SK-N-SH (cell line): Measurements from ENCODE around the gene UBL4B. TPM values are rescaled to one million over a fixed set of nuclear protein-coding genes. Genes with fewer than 3 reads are reported as not detected.

ENCODE experiments used
- CTCF ChIA-PET: fragments of 300-600, 350-600 bp; formaldehyde crosslinking; extraction: SDS; loops from one replicate; lab custom pipeline; 2021; lab: Yijun Ruan, JAX
- POLR2A ChIA-PET: fragments of 350-600 bp; sonication (Branson Sonifier 250); formaldehyde crosslinking; extraction: SDS; loops from one replicate; lab custom pipeline; 2020; ENCODE audit warnings: antibody characterized with exemption, inconsistent platforms; lab: Yijun Ruan, JAX
- DNase-seq: peaks from one replicate; pipeline ENCODE4 v3.0.0; 2012
- H2AFZ ChIP-seq: fragments of 200-600 bp; sonication (generic); 2 replicates; pipeline ENCODE4 v1.8.1; 2016; ENCODE audit warnings: antibody characterized with exemption, mild to moderate bottlenecking, low read depth
- H3F3A ChIP-seq: fragments of 200-600 bp; sonication (generic); replicated peaks from 2 replicates; pipeline ENCODE3; 2016; ENCODE audit warnings: antibody characterized with exemption, mild to moderate bottlenecking; ENCODE audit not compliant: insufficient read depth
- H3K27ac ChIP-seq, 2 experiments: fragments of 200-500 bp in 1 of 2; fragments of 200-600 bp in 1 of 2; sonication (Bioruptor generic) in 1 of 2; sonication (generic), shearing (Covaris generic) in 1 of 2; 2 replicates each; pipeline versions ENCODE4 v1.5.1 to v1.6.1; 2014 to 2016; ENCODE audit warnings: low read depth in 2 of 2, inconsistent platforms in 1 of 2, low read length in 1 of 2, mild to moderate bottlenecking in 1 of 2, mixed read lengths in 1 of 2
- H3K27me3 ChIP-seq: fragments of 200-600 bp; sonication (generic), shearing (Covaris generic); 2 replicates; pipeline ENCODE4 v1.6.1; 2016; ENCODE audit warnings: mixed run types; ENCODE audit not compliant: insufficient read depth
- H3K36me3 ChIP-seq, 2 experiments: fragments of 200-500 bp in 1 of 2; fragments of 200-600 bp in 1 of 2; sonication (Bioruptor generic) in 1 of 2; sonication (generic) in 1 of 2; replicated peaks in 1 of 2; 2 replicates each; pipeline versions ENCODE3 to v1.5.1; 2014 to 2016; ENCODE audit warnings: low read length in 1 of 2, mild to moderate bottlenecking in 1 of 2; ENCODE audit not compliant: insufficient read depth in 2 of 2, control insufficient read depth in 1 of 2
- H3K4me1 ChIP-seq, 2 experiments: fragments of 200-500 bp in 1 of 2; fragments of 200-600 bp in 1 of 2; sonication (Bioruptor generic) in 1 of 2; sonication (generic), shearing (Covaris generic) in 1 of 2; 2 replicates each; pipeline versions ENCODE4 v1.5.1 to v1.6.1; 2014 to 2016; ENCODE audit warnings: low read depth in 1 of 2, low read length in 1 of 2, mixed run types in 1 of 2; ENCODE audit not compliant: insufficient read depth in 2 of 2, control insufficient read depth in 1 of 2
- H3K4me2 ChIP-seq: fragments of 200-600 bp; sonication (generic), shearing (Covaris generic); 2 replicates; pipeline ENCODE4 v1.6.1; 2017; ENCODE audit warnings: mixed run types
- H3K4me3 ChIP-seq, 2 experiments: fragments of 200-500 bp in 1 of 2; fragments of 200-600 bp in 1 of 2; sonication (Bioruptor generic) in 1 of 2; sonication (generic), shearing (Covaris generic) in 1 of 2; 2 replicates each; pipeline versions ENCODE4 v1.5.1 to v1.8.1; 2014 to 2016; ENCODE audit warnings: low read depth in 2 of 2, inconsistent platforms in 1 of 2, low read length in 1 of 2, mild to moderate bottlenecking in 1 of 2, mixed read lengths in 1 of 2, moderate library complexity in 1 of 2
- H3K79me2 ChIP-seq: fragments of 200-600 bp; sonication (generic); 2 replicates; pipeline ENCODE4 v1.8.1; 2017; ENCODE audit warnings: mild to moderate bottlenecking; ENCODE audit not compliant: insufficient read depth
- H3K9ac ChIP-seq: fragments of 200-600 bp; sonication (generic); 2 replicates; pipeline ENCODE4 v1.6.1; 2017; ENCODE audit warnings: mixed run types
- H3K9me2 ChIP-seq: fragments of 200-600 bp; sonication (generic); 2 replicates; pipeline ENCODE4 v1.6.1; 2017; ENCODE audit warnings: mixed run types
- H3K9me3 ChIP-seq: fragments of 200-600 bp; sonication (generic); 2 replicates; pipeline ENCODE4 v1.6.1; 2017; ENCODE audit warnings: mixed run types, mild to moderate bottlenecking, moderate library complexity
- H4K20me1 ChIP-seq: fragments of 200-600 bp; sonication (generic); 2 replicates; pipeline ENCODE4 v1.6.1; 2017; ENCODE audit warnings: mild to moderate bottlenecking, mixed run types; ENCODE audit not compliant: insufficient read depth
- CHD2 ChIP-seq: fragments of 150-350 bp; IDR thresholded peaks from 2 replicates; pipeline ENCODE4 v1.6.1; 2018; ENCODE audit warnings: low read length; ENCODE audit not compliant: partially characterized antibody
- CTCF ChIP-seq: fragments of 200-600 bp; sonication (generic); IDR thresholded peaks from 2 replicates; pipeline ENCODE4 v1.6.1; 2017; ENCODE audit warnings: antibody characterized with exemption, mild to moderate bottlenecking, moderate library complexity
- ELF1 ChIP-seq: IDR thresholded peaks from 2 replicates; pipeline ENCODE4 v1.4.0; 2012
- EP300 ChIP-seq, 2 experiments: IDR thresholded peaks; 2 replicates each; pipeline versions ENCODE4 v1.4.0 to v1.6.1; 2012; ENCODE audit warnings: borderline replicate concordance in 1 of 2, low read depth in 1 of 2, low read length in 1 of 2
- FOXJ3 ChIP-seq: sonication (generic); formaldehyde crosslinking; IDR thresholded peaks from 2 replicates; pipeline ENCODE4 v1.5.1; 2020; ENCODE audit warnings: mild to moderate bottlenecking, missing genetic modification reagents
- GABPA ChIP-seq: IDR thresholded peaks from 2 replicates; pipeline ENCODE4 v1.4.0; 2012; ENCODE audit warnings: low read depth, mild to moderate bottlenecking
- JUND ChIP-seq: IDR thresholded peaks from 2 replicates; pipeline ENCODE4 v1.4.0; 2012
- MEF2A ChIP-seq: IDR thresholded peaks from 2 replicates; pipeline ENCODE4 v1.4.0; 2012; ENCODE audit warnings: low read depth, borderline replicate concordance
- NFIC ChIP-seq: IDR thresholded peaks from 2 replicates; pipeline ENCODE4 v1.4.0; 2012; ENCODE audit warnings: borderline replicate concordance
- NRF1 ChIP-seq: IDR thresholded peaks from 2 replicates; pipeline ENCODE4 v1.6.1; 2012; ENCODE audit warnings: low read depth, mild to moderate bottlenecking, low read length
- RAD21 ChIP-seq: IDR thresholded peaks from 2 replicates; pipeline ENCODE4 v1.6.1; 2012; ENCODE audit warnings: mild to moderate bottlenecking, low read length
- RCOR1 ChIP-seq: fragments of 150-350 bp; IDR thresholded peaks from 2 replicates; pipeline ENCODE4 v1.6.1; 2017; ENCODE audit warnings: antibody characterized with exemption, low read length
- RXRA ChIP-seq: IDR thresholded peaks from 2 replicates; pipeline ENCODE4 v1.4.0; 2012; ENCODE audit warnings: low read depth, mild to moderate bottlenecking, borderline replicate concordance
- SIN3A ChIP-seq: IDR thresholded peaks from 2 replicates; pipeline ENCODE4 v1.6.1; 2012; ENCODE audit warnings: low read depth, mild to moderate bottlenecking, low read length, moderate library complexity, borderline replicate concordance
- TCF12 ChIP-seq: IDR thresholded peaks from 2 replicates; pipeline ENCODE4 v1.4.0; 2012
- whole genome bisulfite sequencing: methylation state at CpG from one replicate; pipeline ENCODE4 v1.1.6; 2017; ENCODE audit warnings: low lambda C conversion rate; 5-methylcytosine and 5-hydroxymethylcytosine counted together
- polyA plus RNA-seq, 3 experiments: library from polyadenylated mRNA; depleted of rRNA; stranded (reverse); fragments of >200 nt; gene quantifications; 2 replicates each; pipeline ENCODE4 v1.2.3, GENCODE V29; 2012
- TF ChIP-seq, protein P1 (sequence below): IDR thresholded peaks from 2 replicates; pipeline ENCODE4 v1.4.0; 2012; ENCODE audit warnings: low read depth, borderline replicate concordance
- TF ChIP-seq, protein P2 (sequence below): IDR thresholded peaks from 2 replicates; pipeline ENCODE4 v1.4.0; 2012; ENCODE audit warnings: low read depth
- TF ChIP-seq, protein P3 (sequence below): fragments of 150-350 bp; IDR thresholded peaks from 2 replicates; pipeline ENCODE4 v1.6.1; 2017; ENCODE audit warnings: antibody characterized with exemption, low read length, low read depth, borderline replicate concordance
- TF ChIP-seq, protein P4 (sequence below): IDR thresholded peaks from 2 replicates; pipeline ENCODE4 v1.6.1; 2012; ENCODE audit warnings: mild to moderate bottlenecking, low read depth, low read length, moderate library complexity

The UBL4B gene
- polyA plus RNA-seq, 1 of the 3 experiments (the other 2 are of a cell fraction) = not detected

DNA sequence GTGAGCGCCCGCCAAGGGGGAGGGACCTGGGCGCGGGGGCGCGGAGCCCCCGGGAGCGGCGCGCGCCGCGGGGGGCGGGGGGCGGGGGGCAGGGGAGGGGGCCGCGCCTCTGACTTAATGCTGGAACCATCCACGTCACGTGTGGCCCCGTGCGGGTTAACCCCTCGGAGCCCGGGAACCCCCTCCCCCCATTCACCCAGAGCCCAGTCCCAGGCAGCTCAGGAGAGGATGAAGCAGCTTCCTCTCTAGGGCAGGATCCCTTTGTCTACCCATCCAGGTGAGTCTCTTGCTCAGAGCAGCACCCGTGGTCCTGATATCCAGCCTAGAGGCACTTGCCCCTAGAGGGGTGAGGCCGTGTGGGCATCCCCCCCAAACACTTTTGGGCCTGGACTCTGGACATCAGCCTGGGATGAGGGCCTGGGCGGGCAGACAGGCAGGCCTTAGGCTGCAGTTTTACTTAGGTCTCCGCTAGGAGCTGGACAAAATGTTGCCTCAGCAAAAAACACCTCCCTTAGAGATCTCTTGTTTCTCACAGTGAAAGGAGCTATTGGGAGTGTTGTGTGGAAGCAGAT, 41.5 kb upstream of the UBL4B start, which contains the start of gene ALX3:
Gene ALX3, minus strand, starts transcription at position 2 of the 572 bp plus-strand sequence. CDS start 60 bp downstream, outside the sequence.
- TF ChIP-seq NFIC = no peak
- no peak for TF ChIP-seq RAD21
- no peak for TF ChIP-seq SIN3A
- TF ChIP-seq JUND = no peak
- no peak for TF ChIP-seq RCOR1
- no peak for TF ChIP-seq MEF2A
- TF ChIP-seq, protein P1, sequence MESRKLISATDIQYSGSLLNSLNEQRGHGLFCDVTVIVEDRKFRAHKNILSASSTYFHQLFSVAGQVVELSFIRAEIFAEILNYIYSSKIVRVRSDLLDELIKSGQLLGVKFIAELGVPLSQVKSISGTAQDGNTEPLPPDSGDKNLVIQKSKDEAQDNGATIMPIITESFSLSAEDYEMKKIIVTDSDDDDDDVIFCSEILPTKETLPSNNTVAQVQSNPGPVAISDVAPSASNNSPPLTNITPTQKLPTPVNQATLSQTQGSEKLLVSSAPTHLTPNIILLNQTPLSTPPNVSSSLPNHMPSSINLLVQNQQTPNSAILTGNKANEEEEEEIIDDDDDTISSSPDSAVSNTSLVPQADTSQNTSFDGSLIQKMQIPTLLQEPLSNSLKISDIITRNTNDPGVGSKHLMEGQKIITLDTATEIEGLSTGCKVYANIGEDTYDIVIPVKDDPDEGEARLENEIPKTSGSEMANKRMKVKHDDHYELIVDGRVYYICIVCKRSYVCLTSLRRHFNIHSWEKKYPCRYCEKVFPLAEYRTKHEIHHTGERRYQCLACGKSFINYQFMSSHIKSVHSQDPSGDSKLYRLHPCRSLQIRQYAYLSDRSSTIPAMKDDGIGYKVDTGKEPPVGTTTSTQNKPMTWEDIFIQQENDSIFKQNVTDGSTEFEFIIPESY = no peak
- TF ChIP-seq NRF1 = no peak
- TF ChIP-seq GABPA = no peak
- no peak for TF ChIP-seq FOXJ3 (CRISPR knock-in tag)
- no peak for TF ChIP-seq CTCF
- TF ChIP-seq RXRA = no peak
- TF ChIP-seq EP300 (IDR thresholded peaks at IDR 0.05; ENCODE audit: borderline replicate concordance in 1 of 2, low read depth in 1 of 2, low read length in 1 of 2) = no peak
- TF ChIP-seq, protein P2, sequence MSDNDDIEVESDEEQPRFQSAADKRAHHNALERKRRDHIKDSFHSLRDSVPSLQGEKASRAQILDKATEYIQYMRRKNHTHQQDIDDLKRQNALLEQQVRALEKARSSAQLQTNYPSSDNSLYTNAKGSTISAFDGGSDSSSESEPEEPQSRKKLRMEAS = no peak
- TF ChIP-seq TCF12 = no peak
- TF ChIP-seq CHD2 = no peak
- TF ChIP-seq, protein P3, sequence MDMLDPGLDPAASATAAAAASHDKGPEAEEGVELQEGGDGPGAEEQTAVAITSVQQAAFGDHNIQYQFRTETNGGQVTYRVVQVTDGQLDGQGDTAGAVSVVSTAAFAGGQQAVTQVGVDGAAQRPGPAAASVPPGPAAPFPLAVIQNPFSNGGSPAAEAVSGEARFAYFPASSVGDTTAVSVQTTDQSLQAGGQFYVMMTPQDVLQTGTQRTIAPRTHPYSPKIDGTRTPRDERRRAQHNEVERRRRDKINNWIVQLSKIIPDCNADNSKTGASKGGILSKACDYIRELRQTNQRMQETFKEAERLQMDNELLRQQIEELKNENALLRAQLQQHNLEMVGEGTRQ = no peak
- no peak for TF ChIP-seq ELF1
- TF ChIP-seq, protein P4, sequence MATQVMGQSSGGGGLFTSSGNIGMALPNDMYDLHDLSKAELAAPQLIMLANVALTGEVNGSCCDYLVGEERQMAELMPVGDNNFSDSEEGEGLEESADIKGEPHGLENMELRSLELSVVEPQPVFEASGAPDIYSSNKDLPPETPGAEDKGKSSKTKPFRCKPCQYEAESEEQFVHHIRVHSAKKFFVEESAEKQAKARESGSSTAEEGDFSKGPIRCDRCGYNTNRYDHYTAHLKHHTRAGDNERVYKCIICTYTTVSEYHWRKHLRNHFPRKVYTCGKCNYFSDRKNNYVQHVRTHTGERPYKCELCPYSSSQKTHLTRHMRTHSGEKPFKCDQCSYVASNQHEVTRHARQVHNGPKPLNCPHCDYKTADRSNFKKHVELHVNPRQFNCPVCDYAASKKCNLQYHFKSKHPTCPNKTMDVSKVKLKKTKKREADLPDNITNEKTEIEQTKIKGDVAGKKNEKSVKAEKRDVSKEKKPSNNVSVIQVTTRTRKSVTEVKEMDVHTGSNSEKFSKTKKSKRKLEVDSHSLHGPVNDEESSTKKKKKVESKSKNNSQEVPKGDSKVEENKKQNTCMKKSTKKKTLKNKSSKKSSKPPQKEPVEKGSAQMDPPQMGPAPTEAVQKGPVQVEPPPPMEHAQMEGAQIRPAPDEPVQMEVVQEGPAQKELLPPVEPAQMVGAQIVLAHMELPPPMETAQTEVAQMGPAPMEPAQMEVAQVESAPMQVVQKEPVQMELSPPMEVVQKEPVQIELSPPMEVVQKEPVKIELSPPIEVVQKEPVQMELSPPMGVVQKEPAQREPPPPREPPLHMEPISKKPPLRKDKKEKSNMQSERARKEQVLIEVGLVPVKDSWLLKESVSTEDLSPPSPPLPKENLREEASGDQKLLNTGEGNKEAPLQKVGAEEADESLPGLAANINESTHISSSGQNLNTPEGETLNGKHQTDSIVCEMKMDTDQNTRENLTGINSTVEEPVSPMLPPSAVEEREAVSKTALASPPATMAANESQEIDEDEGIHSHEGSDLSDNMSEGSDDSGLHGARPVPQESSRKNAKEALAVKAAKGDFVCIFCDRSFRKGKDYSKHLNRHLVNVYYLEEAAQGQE = no peak
- no peaks in the 10 kb centered on the region for H3K36me3 ChIP-seq
- H3F3A ChIP-seq = no peaks in the 10 kb centered on the region
- no peak within 1 kb of the TSS for H3K4me2 ChIP-seq
- H3K9me3 ChIP-seq = no peaks in the 10 kb centered on the region
- ChIA-PET CTCF (interaction anchor here (1.8 to 3.6 kb wide), 4 partner anchors 12 to 35 kb away, joined by 10 to 30 read pairs (median 14); no protein-coding TSS in a partner anchor), POLR2A (interaction anchor here (0.9 kb wide), 1 partner anchor 21 kb away, joined by 4 read pairs; no protein-coding TSS in a partner anchor)
- no peaks in the 10 kb centered on the region for H3K79me2 ChIP-seq
- H4K20me1 ChIP-seq = no peaks in the 10 kb centered on the region
- WGBS = 100% methylated on average over 1 of the region's 27 CpGs
- H3K4me1 ChIP-seq = peaks cover 0 to 8% of the 10 kb centered on the region in 2 experiments; a peak in 2 of 4 replicates
- no peak within 1 kb of the TSS for H2AFZ ChIP-seq
- H3K27me3 ChIP-seq = no peaks in the 10 kb centered on the region; the same call in 1 of the 2 replicates
- no peaks in the 10 kb centered on the region for H3K9me2 ChIP-seq
- H3K9ac ChIP-seq = no peak within 1 kb of the TSS
- no peak for DNase-seq
- H3K27ac ChIP-seq = no peak within 1 kb of the TSS
- no peak within 1 kb of the TSS for H3K4me3 ChIP-seq
